HFF-Myc (cell line): ENCODE results near the gene NUB1.

Experiments
- DNase-seq: peaks from one replicate; pipeline ENCODE4 v3.0.0-alpha.2; 2011; ENCODE audit warnings: low read depth; ENCODE audit errors: extremely low read depth
- H3K4me3 ChIP-seq: replicated peaks from 2 replicates; pipeline ENCODE4 v1.5.1; 2011; ENCODE audit warnings: low read depth, mild to moderate bottlenecking, control low read depth, low read length
- TF ChIP-seq, protein P1 (sequence below): IDR thresholded peaks from 2 replicates; pipeline ENCODE4 v1.5.1; 2012; ENCODE audit warnings: mild to moderate bottlenecking, low read depth, low read length, control low read depth; ENCODE audit errors: missing control alignments

NUB1 gene

GRCh38 chr7:151363182-151363581 lies 21.6 kb downstream of the NUB1 start:
- TF ChIP-seq, protein P1, sequence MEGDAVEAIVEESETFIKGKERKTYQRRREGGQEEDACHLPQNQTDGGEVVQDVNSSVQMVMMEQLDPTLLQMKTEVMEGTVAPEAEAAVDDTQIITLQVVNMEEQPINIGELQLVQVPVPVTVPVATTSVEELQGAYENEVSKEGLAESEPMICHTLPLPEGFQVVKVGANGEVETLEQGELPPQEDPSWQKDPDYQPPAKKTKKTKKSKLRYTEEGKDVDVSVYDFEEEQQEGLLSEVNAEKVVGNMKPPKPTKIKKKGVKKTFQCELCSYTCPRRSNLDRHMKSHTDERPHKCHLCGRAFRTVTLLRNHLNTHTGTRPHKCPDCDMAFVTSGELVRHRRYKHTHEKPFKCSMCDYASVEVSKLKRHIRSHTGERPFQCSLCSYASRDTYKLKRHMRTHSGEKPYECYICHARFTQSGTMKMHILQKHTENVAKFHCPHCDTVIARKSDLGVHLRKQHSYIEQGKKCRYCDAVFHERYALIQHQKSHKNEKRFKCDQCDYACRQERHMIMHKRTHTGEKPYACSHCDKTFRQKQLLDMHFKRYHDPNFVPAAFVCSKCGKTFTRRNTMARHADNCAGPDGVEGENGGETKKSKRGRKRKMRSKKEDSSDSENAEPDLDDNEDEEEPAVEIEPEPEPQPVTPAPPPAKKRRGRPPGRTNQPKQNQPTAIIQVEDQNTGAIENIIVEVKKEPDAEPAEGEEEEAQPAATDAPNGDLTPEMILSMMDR = no peak
- H3K4me3 ChIP-seq = no peak overlapping the region
- no peak for DNase-seq

GRCh38 chr7:151366166-151366879 lies 24.7 kb downstream of the NUB1 start:
- no peak for DNase-seq

DNA sequence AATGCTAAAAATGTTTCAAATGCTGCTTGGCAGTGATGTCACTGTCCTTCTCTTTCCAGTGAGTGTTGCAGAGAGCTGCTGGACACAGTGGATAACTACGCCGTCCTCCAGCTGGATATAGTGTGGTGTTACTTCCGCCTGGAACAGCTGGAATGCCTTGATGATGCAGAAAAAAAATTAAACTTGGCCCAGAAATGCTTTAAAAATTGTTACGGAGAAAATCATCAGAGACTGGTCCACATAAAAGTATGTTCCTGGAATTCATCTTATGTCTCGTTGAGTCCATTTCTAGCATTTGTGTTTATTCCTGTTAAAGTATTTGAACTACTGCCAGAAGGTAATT lies 25.2 kb downstream of the NUB1 start:
- peak; percentile 40 for DNase-seq
- TF ChIP-seq, protein P1 = no peak

More at GRCh38 chr7:151366166-151366879, 24.7 kb downstream of the NUB1 start:
- TF ChIP-seq, protein P1 = no peak
- no peak overlapping the region for H3K4me3 ChIP-seq

DNA sequence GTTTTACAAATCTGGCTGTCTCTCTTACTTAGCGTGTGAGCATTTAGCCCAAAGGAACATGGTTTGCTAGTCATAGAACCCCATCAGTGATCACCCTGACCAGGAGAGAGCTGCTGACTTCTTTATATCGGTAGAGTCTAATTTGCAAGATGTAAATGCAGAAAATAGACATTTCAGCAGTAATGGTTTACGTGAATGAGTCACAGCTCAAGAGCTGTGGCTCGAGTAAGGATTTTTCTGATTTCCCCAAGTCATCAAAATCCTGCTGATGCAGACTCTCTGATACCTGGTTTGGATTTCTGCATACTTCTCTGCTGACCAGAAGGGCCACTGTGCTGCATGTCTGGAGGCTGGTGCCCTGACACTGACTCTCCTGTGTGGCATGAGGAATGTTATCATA lies 25.7 kb downstream of the NUB1 start:
- TF ChIP-seq, protein P1 = no peak
- no peak overlapping the region for H3K4me3 ChIP-seq
- DNase-seq = no peak

More for the DNA sequence above, 25.2 kb downstream of the NUB1 start:
- no peak overlapping the region for H3K4me3 ChIP-seq

- TF ChIP-seq, protein P1 = peak; percentile 95
- DNase-seq = peak; percentile 68
- no peak overlapping the region for H3K4me3 ChIP-seq
These were observed 26.5 kb downstream of the NUB1 start for GRCh38 chr7:151368136-151368571.

DNA sequence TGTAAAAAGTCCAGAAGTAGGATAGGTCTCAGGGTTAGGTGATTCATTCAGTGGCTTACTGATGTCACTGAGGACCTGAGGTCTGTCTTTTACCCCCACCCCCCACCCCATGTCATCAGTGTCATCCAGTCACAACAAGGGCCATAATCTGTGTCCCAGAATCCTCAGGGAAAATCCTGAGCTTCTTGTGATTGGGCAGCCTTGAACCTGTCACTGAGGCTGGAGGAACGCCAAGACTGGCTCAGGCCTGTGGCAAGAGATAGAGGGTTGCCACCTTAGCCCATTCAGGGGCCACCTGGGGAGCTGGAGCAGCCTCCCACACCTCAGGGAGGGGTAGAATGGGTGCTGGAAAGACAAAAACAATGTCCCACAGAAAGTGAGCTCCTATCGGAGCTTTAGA lies 29.7 kb downstream of the NUB1 start:
- DNase-seq = no peak

More for the DNA sequence above, 29.7 kb downstream of the NUB1 start:
- no peak overlapping the region for H3K4me3 ChIP-seq
- TF ChIP-seq, protein P1 = no peak
